Renal pelvis (tissue), 4 donors: Measurements from ENCODE around the gene BCL2L2. TPM values are rescaled to one million over a fixed set of nuclear protein-coding genes. Genes with fewer than 3 reads are reported as not detected.

Experiments
- DNase-seq: peaks from one replicate; pipeline ENCODE4 v3.0.0-alpha.2; 2013
- polyA plus RNA-seq, 3 donors: library from polyadenylated mRNA; unstranded; fragments of 120-200 nt; gene quantifications; one replicate each; pipeline ENCODE4 v1.2.1, GENCODE V29; 2013; ENCODE audit not compliant: insufficient read length in 3 of 3

Gene BCL2L2
- polyA plus RNA-seq, 3 donors, result 38.2 to 54.4 (median 47.7) TPM

DNA sequence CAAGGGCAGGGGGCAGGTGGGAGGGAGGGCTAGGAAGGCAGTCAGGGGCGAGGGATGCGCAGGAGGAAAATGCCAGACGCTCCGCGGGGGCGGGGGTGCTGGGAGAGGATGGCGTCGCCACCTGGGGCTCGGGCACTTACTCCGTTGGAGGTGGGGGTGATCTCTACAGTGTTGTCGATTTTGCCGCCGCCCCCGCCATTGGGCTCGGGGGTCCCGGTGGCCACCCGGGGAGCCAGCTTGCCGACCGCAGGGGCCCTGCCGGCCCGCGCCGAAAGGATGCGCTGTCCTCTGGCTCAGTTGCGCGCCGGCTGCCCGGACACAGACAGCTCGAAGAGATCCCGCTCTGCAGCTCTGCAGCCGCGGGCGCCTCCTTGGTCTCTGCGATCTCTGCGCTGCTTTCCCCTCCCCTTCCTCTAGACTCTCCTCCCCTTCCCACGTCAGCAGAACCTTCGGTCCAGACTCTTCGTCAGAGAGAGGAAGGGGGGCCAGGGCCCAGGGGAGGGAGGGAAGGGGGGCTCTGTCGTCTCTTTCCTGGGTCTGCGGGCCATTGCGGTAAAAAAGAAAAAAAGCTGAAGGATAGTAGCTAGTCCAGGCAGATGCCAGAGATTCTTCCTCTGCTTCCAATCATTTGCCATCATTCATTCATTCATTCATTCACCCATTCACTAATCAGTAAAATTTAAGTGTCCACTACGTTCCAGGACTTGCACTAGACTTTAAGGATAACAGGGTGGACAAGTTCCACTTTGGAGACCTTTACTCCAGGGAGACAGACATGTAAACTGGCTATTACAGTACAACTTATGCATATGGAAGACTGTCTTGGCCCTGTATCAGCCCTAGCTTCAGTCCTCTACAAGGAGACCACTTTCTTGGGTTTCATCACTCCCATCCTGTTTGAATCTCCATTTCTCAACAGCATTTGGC, 46.1 kb downstream of the BCL2L2 start, which contains the start of gene SLC22A17:
TSS of gene SLC22A17 (minus strand) at position 382 of the 927 bp plus-strand sequence.
- peak; percentile 90 for DNase-seq

DNA sequence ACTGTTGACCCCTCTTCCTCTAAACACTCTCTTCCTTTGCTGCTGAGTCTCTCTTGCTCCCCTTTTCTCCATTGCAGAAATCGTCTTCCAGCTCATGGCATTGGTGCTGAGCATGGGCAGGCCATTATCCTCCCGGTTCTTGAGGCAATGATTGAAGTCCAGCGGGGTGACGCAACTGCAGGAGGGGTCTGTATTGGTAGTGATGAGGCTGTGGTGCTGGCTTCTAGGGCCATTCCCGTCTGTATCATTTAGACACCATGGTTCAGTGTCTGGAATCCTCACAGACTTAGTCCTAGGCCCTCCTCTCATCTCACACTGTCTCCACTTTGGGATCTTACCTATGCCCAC, 46.8 kb downstream of the BCL2L2 start:
- DNase-seq, result no peak

DNA sequence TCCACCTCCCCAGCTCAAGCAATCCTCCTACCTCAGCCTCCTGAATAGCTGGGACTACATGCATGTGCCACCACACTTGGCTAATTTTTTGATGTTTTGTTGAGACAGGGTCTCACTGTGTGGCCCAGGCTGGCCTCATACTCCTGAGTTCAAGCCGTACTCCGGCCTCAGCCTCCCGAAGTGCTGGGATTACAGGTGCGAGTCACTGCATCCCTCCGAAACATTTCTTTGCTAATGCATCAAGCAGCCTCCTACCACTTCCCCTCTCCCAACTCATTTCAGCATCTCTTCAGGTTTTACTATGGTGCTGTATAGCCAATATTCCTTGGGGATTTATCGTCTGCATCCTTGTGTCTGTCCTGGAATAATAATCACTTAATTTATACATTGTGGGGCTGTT, 48.4 kb downstream of the BCL2L2 start:
- DNase-seq, result no peak

DNA sequence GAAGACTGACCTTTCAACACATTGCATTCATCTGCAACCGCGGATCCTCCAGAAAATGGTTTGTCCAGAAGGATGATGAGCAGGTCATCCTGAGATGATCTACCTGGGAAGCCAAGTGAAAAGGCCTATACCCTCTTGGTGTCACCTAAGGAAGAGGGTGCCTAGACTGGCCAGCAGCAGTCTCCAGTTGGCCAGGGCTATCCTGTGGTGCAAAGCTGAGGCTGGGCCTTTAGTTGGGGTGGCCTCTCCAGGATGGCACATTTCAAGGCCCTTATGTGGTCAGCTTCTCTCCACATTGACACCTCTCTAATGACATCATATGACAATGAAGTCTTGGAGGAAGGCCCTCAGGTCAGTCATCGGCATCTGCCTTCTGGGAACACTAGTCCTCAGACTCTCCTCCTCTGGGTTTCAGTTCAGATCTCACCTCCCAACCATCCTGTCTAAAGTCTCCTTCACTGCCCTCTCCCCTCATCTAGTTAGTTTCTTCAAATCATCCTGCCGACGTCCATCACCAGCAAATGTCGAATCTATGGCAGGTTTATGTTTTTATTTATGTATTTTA, 49.3 kb downstream of the BCL2L2 start:
- no peak for DNase-seq

DNA sequence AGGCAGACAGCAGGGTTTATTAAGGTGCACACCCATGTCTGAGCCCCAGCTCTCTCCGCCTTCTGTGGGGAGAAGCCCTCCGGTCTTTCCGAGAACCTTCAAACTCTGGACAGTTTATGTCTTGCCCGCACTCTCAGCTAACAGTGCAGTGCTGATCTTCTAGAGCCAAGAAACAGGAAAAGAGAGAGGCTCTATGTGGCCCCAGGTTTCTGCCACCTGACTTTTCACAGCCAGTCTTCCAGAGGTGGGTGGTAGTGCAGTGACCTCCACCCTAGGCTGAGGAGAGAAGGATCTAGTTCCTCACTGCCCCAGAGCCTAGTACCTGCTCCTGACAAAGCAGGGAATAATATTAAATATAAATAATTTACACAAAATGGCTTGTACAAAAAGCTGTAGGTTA, 50.0 kb downstream of the BCL2L2 start:
- DNase-seq, result no peak

DNA sequence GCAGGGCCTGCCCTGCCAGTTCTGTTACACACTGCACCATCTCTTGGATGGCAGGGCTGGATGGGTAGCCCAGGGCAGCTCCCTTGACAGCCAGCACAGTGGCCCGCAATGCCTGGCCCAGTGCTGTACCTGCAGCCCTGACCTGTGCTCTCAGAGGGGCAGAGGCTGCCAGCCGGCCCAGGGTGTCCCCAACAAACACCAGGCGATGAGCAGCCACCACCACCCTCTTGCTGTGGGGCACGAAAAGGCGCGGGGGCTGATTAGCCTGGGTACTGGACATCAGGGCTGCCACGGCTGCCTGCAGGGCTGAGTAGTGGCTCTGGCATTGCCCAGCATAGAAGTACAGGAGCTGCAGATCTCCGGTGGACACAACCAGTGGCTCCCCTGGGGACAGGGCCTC, 50.6 kb downstream of the BCL2L2 start:
- DNase-seq, result no peak

DNA sequence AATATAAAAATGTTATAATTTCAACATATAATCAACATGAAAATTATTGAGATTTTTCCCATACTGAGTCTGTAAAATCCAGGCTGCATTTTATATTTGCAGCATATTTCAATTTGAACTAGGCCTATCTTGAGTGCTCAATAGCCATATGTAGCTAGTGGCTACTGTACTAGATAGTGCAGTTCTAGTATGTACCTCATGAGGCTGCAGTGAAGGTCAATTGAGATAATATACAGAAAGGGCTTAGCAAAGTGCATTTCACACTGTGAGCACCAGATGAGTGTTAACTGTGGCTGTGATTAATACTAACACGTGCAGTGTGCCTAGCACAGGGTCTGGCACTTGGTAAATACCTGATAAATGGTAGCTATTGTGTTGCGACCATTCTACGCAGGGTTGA, 51.4 kb downstream of the BCL2L2 start:
- DNase-seq, result no peak

DNA sequence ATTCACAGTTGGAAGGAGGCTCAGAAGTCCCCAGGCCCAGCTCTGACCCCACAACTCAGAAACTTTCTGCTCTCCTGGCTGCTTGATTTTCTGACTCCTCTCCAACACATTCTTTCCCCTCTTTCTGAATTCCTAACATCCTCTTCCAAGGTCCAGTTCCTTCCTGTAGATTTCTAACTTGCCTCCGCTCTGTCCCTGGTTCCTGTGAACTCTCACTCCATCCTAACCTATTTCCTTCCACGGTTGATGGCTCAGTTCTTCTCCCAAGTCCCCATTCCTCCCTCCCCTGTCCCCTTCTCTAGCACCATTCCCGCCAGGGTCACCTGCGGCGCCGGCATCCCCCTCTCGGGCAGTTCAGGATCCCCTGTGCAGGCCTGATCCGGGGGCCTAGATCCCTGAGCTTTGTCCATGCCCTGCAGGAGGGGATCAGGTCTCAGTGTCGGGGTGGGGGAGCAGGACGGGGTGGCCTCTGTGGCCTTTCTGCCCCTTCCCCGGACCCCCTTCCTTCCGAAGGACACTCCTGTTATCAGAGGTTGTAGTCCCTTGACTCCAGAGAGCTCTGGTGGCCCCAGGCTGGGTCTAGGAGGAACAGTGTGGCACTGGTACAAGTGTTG, 52.0 kb downstream of the BCL2L2 start:
- DNase-seq, result no peak

DNA sequence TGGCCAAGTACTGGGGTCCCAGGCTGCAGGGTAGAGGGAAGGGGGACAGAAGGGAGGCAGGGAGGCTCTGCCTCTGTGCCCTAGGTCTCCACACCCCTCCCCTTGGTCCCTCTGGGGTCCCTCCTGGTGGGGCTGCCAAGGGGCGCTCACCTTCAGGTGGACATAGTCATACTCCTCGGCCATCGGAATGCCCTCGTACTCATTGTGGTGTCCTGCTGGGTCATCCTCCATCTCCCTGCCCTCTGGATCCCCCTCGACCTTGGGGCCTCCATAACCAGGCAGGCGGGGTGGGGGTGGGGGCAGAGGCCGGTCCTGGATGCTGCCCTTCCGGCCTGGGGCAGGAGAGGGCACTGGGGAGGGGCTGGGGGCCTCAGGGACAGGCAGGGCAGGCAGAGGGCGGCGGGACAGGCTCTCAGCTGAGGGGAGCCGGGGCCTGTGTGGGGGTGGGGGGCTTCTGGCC, 52.6 kb downstream of the BCL2L2 start:
- DNase-seq, result no peak

DNA sequence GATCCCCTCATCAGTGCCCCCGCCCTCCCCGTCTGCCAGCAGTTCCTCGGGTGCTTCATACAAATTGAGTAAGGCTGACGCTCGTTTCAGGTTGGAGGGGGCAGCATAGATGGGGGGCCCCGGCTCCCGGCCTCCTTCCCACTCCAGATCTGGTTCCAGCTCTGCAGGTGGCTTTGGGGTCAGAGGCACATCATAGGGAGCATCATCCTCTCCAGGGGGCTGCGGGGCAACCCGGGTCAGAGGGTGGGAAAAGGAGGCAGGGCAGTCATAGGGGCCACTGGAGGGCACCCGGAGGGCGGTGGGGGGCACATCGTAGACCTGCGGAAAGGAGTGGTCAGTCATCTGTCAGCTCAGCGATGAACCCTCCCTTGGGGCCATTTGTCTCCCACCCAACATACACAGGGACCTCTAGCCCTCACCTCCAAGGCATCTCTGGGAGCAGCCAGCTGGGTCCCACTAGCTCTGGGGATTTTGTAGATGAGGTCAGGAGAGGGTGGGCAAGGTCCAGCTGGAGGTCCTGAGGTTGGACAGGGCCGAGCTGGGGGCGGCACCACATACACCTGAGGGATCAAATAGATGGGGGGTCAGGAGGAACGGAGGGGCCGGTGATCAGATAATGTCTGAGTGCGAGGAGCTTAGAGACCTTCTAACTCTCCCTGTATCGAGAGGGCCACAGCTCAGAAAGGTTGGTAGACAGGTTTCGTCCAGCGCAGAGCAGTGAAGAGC, 53.3 kb downstream of the BCL2L2 start:
- DNase-seq, result no peak

DNA sequence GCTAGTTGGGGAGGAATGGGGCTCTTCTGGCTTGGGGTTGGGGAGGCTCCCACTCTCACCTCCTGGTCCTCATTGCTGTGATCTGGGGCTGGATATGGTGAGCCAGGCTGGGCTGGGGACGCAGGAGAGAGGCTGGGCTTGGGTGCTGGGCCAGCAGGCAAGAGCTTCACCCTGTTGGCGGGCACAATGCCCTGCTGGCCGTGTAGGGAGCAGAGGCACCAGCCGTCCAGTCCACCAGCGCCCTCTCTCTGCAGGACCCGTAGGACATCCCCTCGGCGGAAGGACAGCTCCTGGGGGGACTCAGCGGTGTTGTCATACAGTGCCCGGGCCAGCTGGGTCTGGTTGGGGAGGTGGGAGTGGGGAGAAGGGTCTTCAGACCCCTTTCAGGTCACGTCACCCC, 53.9 kb downstream of the BCL2L2 start:
- DNase-seq, result no peak

DNA sequence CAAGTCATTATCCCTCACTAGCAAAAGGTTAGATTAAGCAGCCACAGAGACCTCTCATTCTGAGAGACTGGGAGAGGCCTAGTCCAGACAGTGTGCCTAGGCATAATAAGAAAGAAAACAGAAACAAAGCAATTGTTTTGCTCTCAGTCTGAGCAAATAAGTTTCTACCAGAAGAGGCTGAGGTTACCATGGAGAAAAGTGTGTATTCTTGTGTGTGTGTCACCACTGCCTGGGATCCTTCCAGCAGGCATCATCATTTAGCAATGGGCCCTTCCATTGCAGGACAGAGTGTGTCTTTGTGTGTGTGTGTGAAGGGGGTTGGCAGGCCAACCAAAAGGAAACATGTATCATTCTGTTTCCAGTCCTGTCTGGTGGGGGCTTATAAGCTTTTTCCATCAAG, 54.7 kb downstream of the BCL2L2 start:
- DNase-seq, result no peak

Other genes with a start within 250 kb of the BCL2L2 start
- gene CDH24, start 249.3 kb upstream of the BCL2L2 start, polyA plus RNA-seq, result 10 to 100 TPM; 22.9 to 38.2 (median 23.9) TPM
- gene ACIN1, start 211.7 kb upstream of the BCL2L2 start, polyA plus RNA-seq, result 100 to 1,000 TPM; 246 to 370 (median 335) TPM
- 10 to 100 TPM; 72.3 to 84.5 (median 79.3) TPM for gene C14orf119, start 211.3 kb upstream of the BCL2L2 start, polyA plus RNA-seq
- under 1 TPM in 2 of 3 donors, not detected in 1; 0.06 to 0.18 TPM for gene CIROP, start 201.8 kb upstream of the BCL2L2 start, polyA plus RNA-seq
- gene CEBPE, start 187.6 kb upstream of the BCL2L2 start, polyA plus RNA-seq, result under 1 TPM; 0.10 to 0.30 (median 0.15) TPM
- gene SLC7A8, start 123.2 kb upstream of the BCL2L2 start, polyA plus RNA-seq, result 100 to 1,000 TPM in 1 of 3 donors, 10 to 100 TPM in 2; 76.5 to 103 (median 88.8) TPM
- 1 to 10 TPM; 1.3 to 3.4 (median 2.3) TPM for gene RNF212B, start 68.9 kb upstream of the BCL2L2 start, polyA plus RNA-seq
- 10 to 100 TPM; 28.5 to 32.3 (median 29.2) TPM for gene HOMEZ, start 20.7 kb upstream of the BCL2L2 start, polyA plus RNA-seq
- gene PPP1R3E, start 4.0 kb upstream of the BCL2L2 start, polyA plus RNA-seq, result 10 to 100 TPM; 20.5 to 37.2 (median 37.2) TPM
- gene PABPN1, start 14.6 kb downstream of the BCL2L2 start, polyA plus RNA-seq, result 100 to 1,000 TPM; 269 to 322 (median 307) TPM
- gene SLC22A17, start 46.1 kb downstream of the BCL2L2 start, polyA plus RNA-seq, result 10 to 100 TPM; 62.9 to 78.3 (median 69.0) TPM
- 10 to 100 TPM; 41.1 to 55.6 (median 45.5) TPM for gene EFS, start 58.3 kb downstream of the BCL2L2 start, polyA plus RNA-seq
- gene IL25, start 66.0 kb downstream of the BCL2L2 start, polyA plus RNA-seq, result not detected
- 1 to 10 TPM; 2.3 to 3.1 (median 2.6) TPM for gene CMTM5, start 70.2 kb downstream of the BCL2L2 start, polyA plus RNA-seq
- gene MYH6, start 101.4 kb downstream of the BCL2L2 start, polyA plus RNA-seq, result under 1 TPM; 0.07 to 0.17 (median 0.16) TPM
- gene MYH7, start 128.8 kb downstream of the BCL2L2 start, polyA plus RNA-seq, result under 1 TPM; 0.40 to 0.62 (median 0.56) TPM
- 10 to 100 TPM; 60.0 to 72.5 (median 68.9) TPM for gene NGDN, start 162.9 kb downstream of the BCL2L2 start, polyA plus RNA-seq
- gene ZFHX2, start 244.9 kb downstream of the BCL2L2 start, polyA plus RNA-seq, result 10 to 100 TPM in 2 of 3 donors, 1 to 10 TPM in 1; 8.3 to 12.4 (median 11.0) TPM
- gene THTPA, start 249.4 kb downstream of the BCL2L2 start, polyA plus RNA-seq, result 10 to 100 TPM; 19.0 to 20.5 (median 19.7) TPM